SU-DHL-6 (cell line): ENCODE results near the gene SMAD6.
"Not testable (repeated sequence)": the region's sequence is repeated elsewhere in the genome, so short reads cannot be mapped to it uniquely, and the experiment has no call there.

Source experiments
- H2AFZ ChIP-seq: fragments of 200-600 bp; sonication (generic); 2 replicates; pipeline ENCODE4 v1.6.1; 2014; ENCODE audit warnings: low read depth, mild to moderate bottlenecking, moderate library complexity, mixed read lengths, antibody characterized with exemption, low read length; ENCODE audit not compliant: severe bottlenecking
- H3F3A ChIP-seq: fragments of 200-600 bp; shearing (Covaris generic); 2 replicates; pipeline ENCODE4 v1.6.0; 2016; ENCODE audit warnings: antibody characterized with exemption, mild to moderate bottlenecking; ENCODE audit not compliant: insufficient read depth
- H3K27ac ChIP-seq: fragments of 200-600 bp; sonication (generic); 2 replicates; pipeline ENCODE4 v1.5.1; 2016; ENCODE audit warnings: low read depth, mild to moderate bottlenecking, low read length, moderate library complexity, mixed read lengths
- H3K27me3 ChIP-seq: fragments of 200-600 bp; sonication (generic), shearing (Covaris generic); 2 replicates; pipeline ENCODE4 v1.6.0; 2014; ENCODE audit warnings: mild to moderate bottlenecking, low read length
- H3K36me3 ChIP-seq: fragments of 200-600 bp; sonication (generic); 2 replicates; pipeline ENCODE4 v1.6.1; 2014; ENCODE audit warnings: mild to moderate bottlenecking, low read length, mixed read lengths
- H3K4me2 ChIP-seq: fragments of 300-600, 200-600 bp; shearing (Covaris generic), sonication (generic); 2 replicates; pipeline ENCODE4 v1.6.0; 2014; ENCODE audit warnings: low read length, low read depth, mild to moderate bottlenecking; ENCODE audit not compliant: poor library complexity, severe bottlenecking
- H3K4me3 ChIP-seq: fragments of 200-600 bp; sonication (generic); 2 replicates; pipeline ENCODE4 v1.5.1; 2014; ENCODE audit warnings: antibody characterized with exemption, low read length, mild to moderate bottlenecking, mixed read lengths; ENCODE audit not compliant: insufficient read depth, poor library complexity, severe bottlenecking
- H3K79me2 ChIP-seq: fragments of 200-600 bp; sonication (generic); 2 replicates; pipeline ENCODE4 v1.6.1; 2014; ENCODE audit warnings: mild to moderate bottlenecking, low read length, moderate library complexity; ENCODE audit not compliant: insufficient read depth
- H3K9ac ChIP-seq: fragments of 200-600 bp; sonication (generic); 2 replicates; pipeline ENCODE4 v1.7.0; 2014; ENCODE audit warnings: mild to moderate bottlenecking, low read length
- H3K9me2 ChIP-seq: fragments of 200-600 bp; sonication (generic); replicated peaks from 2 replicates; pipeline ENCODE4 v1.6.1; 2014; ENCODE audit warnings: low read length; ENCODE audit not compliant: insufficient read depth
- H3K9me3 ChIP-seq: fragments of 200-600 bp; sonication (generic); 2 replicates; pipeline ENCODE4 v1.6.1; 2014; ENCODE audit warnings: low read length, mixed read lengths; ENCODE audit not compliant: insufficient read depth
- H4K20me1 ChIP-seq: fragments of 200-600 bp; sonication (generic); 2 replicates; pipeline ENCODE4 v1.6.1; 2014; ENCODE audit warnings: low read depth, mild to moderate bottlenecking, antibody characterized with exemption, low read length, moderate library complexity, mixed read lengths
- CTCF ChIP-seq: fragments of 200-600 bp; sonication (generic); IDR thresholded peaks from one replicate; pipeline ENCODE4 v1.5.1; 2017; ENCODE audit warnings: antibody characterized with exemption, mild to moderate bottlenecking, low read length, moderate library complexity; ENCODE audit not compliant: insufficient read depth, poor library complexity, severe bottlenecking
- EZH2phosphoT487 ChIP-seq: fragments of 200-600 bp; sonication (generic), shearing (Covaris generic); conservative IDR thresholded peaks from 2 replicates; pipeline ENCODE4 v1.6.1; 2018; ENCODE audit warnings: mild to moderate bottlenecking, antibody characterized with exemption, low read length, moderate library complexity, mixed read lengths

SMAD6 gene

GRCh38 chr15:66684136-66684681 lies 17.8 kb upstream of the SMAD6 start:
- no peaks in the 10 kb centered on the region for H3K36me3 ChIP-seq
- no peaks in the 10 kb centered on the region for H3K9me2 ChIP-seq
- no peak overlapping the region for H3K4me2 ChIP-seq
- no peak overlapping the region for H3K4me3 ChIP-seq
- H3K27me3 ChIP-seq, result no peaks in the 10 kb centered on the region
- TF ChIP-seq EZH2phosphoT487 (no peak), CTCF (no peak)
- H4K20me1 ChIP-seq, result no peaks in the 10 kb centered on the region
- H3K9me3 ChIP-seq, result no peaks in the 10 kb centered on the region
- no peak overlapping the region for H3K9ac ChIP-seq
- H3F3A ChIP-seq, result no peaks in the 10 kb centered on the region
- H2AFZ ChIP-seq, result no peak overlapping the region
- H3K27ac ChIP-seq, result no peak overlapping the region
- H3K79me2 ChIP-seq, result no peaks in the 10 kb centered on the region

GRCh38 chr15:66685638-66686150 lies 16.3 kb upstream of the SMAD6 start:
- H3K36me3 ChIP-seq, result no peaks in the 10 kb centered on the region
- H3F3A ChIP-seq, result no peaks in the 10 kb centered on the region
- TF ChIP-seq CTCF (peak; percentile 39), EZH2phosphoT487 (no peak)
- no peaks in the 10 kb centered on the region for H4K20me1 ChIP-seq
- H3K4me2 ChIP-seq, result no peak overlapping the region
- no peaks in the 10 kb centered on the region for H3K27me3 ChIP-seq
- H3K27ac ChIP-seq, result no peak overlapping the region
- H3K9me2 ChIP-seq, result no peaks in the 10 kb centered on the region
- no peaks in the 10 kb centered on the region for H3K9me3 ChIP-seq
- H3K79me2 ChIP-seq, result no peaks in the 10 kb centered on the region
- H3K4me3 ChIP-seq, result no peak overlapping the region
- H3K9ac ChIP-seq, result no peak overlapping the region
- no peak overlapping the region for H2AFZ ChIP-seq

GRCh38 chr15:66690912-66691311 lies 11.1 kb upstream of the SMAD6 start:
- not testable (repeated sequence) for H3K36me3 ChIP-seq, H3K9ac ChIP-seq, H3K27me3 ChIP-seq, H3K79me2 ChIP-seq, H3K27ac ChIP-seq, H3K9me3 ChIP-seq, H3K4me2 ChIP-seq, H3K9me2 ChIP-seq, H4K20me1 ChIP-seq, H3K4me3 ChIP-seq, H3F3A ChIP-seq, H2AFZ ChIP-seq

GRCh38 chr15:66691727-66692126 lies 10.3 kb upstream of the SMAD6 start:
- Histone ChIP-seq H3K79me2 (no peaks in the 10 kb centered on the region), H2AFZ (no peak overlapping the region), H3K36me3 (no peaks in the 10 kb centered on the region), H3K9me3 (no peaks in the 10 kb centered on the region), H3F3A (no peaks in the 10 kb centered on the region), H3K9ac (no peak overlapping the region), H3K27me3 (no peaks in the 10 kb centered on the region), H3K9me2 (no peaks in the 10 kb centered on the region), H3K27ac (no peak overlapping the region), H4K20me1 (no peaks in the 10 kb centered on the region), H3K4me3 (no peak overlapping the region), H3K4me2 (no peak overlapping the region)
- TF ChIP-seq CTCF (no peak), EZH2phosphoT487 (no peak)
